ENCODE results near the gene XDH. TPM values are rescaled to one million over a fixed set of nuclear protein-coding genes. Genes with fewer than 3 reads are reported as not detected.

XDH gene
- 0.47 TPM in 1 of 2 replicates, not detected in the other for total RNA-seq (2014; rRNA removed; shearing (Covaris generic))
- 0.06 TPM in 1 of 2 replicates, not detected in the other for polyA plus RNA-seq (2014; cell fraction: nucleus; rRNA removed)

GRCh38 chr2:31414601-31415241, at the start of gene XDH:
TSS of gene XDH (minus strand) at chr2:31414742. CDS start at chr2:31414666, 76 bp downstream.
- no peak for DNase-seq (ENCODE audit: extremely low read depth, low read depth)

DNA sequence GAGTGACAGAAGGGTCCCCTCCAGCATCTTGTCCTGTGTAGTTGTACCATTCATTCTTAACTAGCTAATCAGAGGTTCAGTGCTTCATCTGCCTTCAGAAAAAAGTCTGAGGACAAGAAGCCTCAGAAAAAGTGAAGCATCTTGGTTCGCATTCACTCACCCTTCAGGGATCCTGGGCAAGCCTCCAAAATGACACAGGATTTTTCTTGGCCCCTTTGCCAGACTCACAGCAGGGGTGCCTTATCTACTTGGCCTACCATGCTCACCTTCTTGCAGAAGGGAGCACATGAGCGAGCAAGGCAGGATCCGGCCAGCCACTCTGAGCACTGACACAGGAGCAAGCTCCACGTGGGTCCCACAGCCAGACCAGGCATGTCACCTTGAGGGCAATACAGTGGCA, 43.1 kb upstream of the XDH start:
- DNase-seq (ENCODE audit: extremely low read depth, low read depth): no peak

DNA sequence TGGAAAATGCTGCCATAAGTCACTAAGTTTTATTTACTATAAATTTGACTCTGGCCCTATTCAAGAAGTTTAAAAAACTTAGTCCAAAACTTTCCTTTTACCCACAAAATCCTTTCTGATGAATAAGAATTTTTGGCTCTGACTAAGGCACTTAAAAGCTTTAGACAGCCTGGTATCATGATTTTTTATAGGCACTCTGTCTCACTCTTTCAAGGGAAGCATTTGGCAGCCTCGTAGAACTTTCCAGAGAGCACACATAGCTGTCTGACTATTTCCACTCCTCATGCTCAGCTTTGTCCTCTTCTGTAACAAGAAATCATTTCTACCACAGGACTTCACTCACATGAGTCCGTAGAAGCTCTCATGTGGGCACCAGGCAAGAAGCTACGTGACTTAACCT, 32.3 kb upstream of the XDH start:
- DNase-seq (ENCODE audit: extremely low read depth, low read depth): no peak

- no peak for DNase-seq (ENCODE audit: extremely low read depth, low read depth)
Observed at GRCh38 chr2:31442376-31442775, 27.8 kb upstream of the XDH start.

DNA sequence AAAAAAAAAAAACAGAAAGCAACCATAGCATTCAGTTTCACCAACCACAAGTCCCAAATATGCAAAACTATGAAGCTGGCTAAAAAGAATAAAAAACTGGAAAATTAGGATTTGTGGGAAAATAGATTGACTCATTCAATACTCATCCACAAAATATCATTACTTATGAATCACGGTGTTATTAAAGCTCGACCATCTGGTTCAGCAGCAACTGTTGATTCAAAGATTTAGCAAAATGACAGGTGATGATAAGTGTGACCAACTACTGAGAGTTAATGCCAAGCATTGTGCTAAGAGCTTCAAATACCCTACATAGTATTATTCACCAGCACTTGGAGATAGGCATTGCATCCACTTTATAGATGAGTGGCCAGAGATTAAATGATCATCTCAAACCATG, 26.2 kb upstream of the XDH start:
- no peak for DNase-seq (ENCODE audit: extremely low read depth, low read depth)

- no peak for DNase-seq (ENCODE audit: extremely low read depth, low read depth)
Observed at GRCh38 chr2:31434911-31435310, 20.4 kb upstream of the XDH start.

DNA sequence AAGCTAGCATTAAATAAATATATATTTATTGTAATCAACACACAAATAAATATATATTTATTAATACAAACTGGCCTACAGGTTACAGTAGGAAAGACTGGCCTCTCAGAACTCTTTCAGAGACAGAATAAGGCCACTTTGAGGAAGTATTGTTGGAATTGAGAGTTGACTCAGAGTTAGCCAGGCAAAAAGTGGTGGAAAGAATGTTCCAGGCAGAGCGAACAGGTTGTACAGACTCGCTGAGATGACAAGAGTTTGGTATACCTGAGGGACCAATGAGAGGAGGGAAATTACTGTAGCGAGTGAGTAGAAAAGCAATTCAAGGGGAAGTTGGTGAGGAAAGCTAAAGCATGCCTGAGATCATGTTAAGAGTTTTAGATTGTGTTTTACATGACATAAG, 19.0 kb upstream of the XDH start:
- DNase-seq (ENCODE audit: extremely low read depth, low read depth): no peak

DNA sequence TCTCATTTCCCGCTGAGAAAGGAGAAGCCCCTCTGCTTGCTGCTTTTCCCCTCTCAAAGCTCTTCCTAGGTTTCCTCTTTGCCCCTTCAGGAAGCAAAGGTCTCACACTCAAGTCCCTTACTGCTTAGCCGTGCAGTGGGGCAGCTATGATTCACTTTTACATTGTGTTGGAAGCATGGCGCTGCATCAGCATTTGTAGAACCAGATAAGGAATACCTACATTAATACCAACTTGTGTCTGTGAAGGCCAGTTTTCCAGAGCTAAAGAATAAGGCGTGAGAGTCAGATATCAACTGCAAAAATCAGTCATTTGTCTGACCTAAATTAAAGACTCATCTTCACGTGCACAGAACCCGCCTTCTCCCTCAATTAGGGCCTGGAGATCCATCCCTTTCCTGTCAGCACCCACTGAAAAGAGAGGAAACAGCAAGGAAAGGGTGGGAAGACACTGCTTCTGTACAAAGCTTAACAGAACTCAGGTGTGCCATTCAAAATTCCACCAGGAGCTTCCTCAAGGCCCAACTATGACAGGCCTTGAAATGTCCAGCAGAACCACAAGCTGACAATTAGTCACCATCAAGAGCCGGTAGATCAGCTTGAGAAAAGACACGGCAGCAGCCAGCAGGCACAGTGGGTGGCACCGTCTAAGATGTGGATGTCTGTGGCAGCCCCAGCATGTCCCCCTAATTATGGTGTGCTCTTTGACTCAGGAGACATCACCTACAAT, 16.1 kb upstream of the XDH start:
- DNase-seq (ENCODE audit: extremely low read depth, low read depth): no peak

GRCh38 chr2:31429759-31430438, 15.4 kb upstream of the XDH start:
- no peak for DNase-seq (ENCODE audit: extremely low read depth, low read depth)

- no peak for DNase-seq (ENCODE audit: extremely low read depth, low read depth)
Observed at GRCh38 chr2:31429040-31429439, 14.5 kb upstream of the XDH start.

DNA sequence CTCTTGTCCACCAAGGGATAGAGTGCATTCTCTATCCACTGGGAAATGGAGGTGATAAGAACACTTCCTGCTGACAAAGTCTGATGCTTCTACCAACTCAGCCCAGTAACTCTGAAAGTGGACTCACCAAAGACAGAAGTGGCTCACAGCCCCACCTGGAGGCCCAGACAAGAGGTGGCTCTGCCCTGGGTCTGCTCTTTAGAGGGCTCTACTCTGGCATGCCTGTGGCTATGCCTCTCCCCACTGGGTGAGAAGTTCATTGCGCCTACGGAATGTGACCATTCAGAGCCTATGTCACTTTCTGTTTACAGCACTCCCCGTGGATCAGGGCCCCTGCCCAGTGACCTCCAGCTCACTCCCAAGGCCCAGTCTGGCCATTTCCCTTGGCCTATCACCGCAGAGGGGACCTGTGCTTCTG, 13.5 kb upstream of the XDH start:
- DNase-seq (ENCODE audit: extremely low read depth, low read depth): no peak

DNA sequence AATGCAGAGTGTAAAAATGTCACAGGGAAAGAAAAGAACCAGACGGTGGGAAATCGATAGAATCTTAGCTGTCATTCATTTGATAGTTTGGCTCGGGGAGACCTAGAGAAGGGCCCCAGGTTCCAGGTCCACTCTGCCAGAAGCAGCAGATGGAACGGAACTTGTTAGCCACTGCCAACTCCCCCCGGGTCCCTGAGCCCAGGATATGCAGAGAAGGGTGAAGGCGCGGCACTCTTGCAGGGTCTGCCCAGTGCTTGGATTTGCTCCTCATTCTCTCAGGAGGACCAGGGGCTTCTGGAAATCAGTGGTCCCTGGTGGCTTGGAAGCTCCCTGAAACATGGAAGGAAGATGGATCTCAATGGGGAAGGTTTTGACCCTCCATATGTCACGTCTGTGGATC, 11.6 kb upstream of the XDH start:
- DNase-seq (ENCODE audit: extremely low read depth, low read depth): no peak

GRCh38 chr2:31421634-31422033, 7.1 kb upstream of the XDH start:
- no peak for DNase-seq (ENCODE audit: extremely low read depth, low read depth)

GRCh38 chr2:31420936-31421335, 6.4 kb upstream of the XDH start:
- no peak for DNase-seq (ENCODE audit: extremely low read depth, low read depth)

DNA sequence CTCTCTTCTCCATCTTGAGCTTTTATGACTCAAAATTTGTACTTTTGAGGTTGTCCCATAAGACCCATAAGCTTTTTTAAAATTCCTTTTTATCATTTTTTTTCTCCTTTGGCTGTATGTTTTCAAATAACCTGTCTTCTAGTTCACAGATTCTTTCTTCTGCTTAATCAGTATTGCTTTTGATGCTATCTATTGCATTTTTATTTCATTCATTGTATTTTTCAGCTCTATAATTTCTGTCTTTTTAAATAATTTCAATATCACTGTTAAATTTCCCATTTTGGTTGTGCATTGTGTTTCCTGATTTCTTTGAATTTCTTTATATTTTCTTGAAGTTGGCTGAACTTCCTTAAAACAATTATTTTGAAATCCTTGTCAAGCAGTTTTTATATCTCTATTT, 4.8 kb upstream of the XDH start:
- DNase-seq (ENCODE audit: extremely low read depth, low read depth): no peak

- DNase-seq (ENCODE audit: extremely low read depth, low read depth): no peak
Observed at GRCh38 chr2:31415421-31415820, 879 bp upstream of the XDH start.

GRCh38 chr2:31413862-31414550, 536 bp downstream of the XDH start:
- no peak for DNase-seq (ENCODE audit: extremely low read depth, low read depth)

DNA sequence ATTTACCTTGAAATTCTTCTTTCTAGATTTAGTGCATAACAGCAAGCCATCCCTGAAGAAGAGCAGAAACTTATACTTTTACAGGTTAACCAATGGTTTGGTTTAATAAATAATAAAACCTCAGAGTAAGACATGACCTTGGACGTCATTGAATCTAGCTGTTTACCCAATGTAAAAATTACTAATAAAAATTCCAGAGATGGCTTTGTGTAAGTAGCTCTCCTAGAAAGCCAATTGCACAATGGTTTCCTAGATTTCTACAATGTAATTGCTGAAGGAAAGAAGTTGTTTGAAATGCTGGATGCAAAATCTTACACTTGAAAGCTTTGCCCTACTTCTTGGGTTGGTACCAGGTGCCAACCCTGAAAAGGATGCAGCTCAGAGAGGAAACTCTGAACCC, 1.5 kb downstream of the XDH start:
- no peak for DNase-seq (ENCODE audit: extremely low read depth, low read depth)

- no peak for DNase-seq (ENCODE audit: extremely low read depth, low read depth)
Observed at GRCh38 chr2:31411771-31412170, 2.8 kb downstream of the XDH start.

- no peak for DNase-seq (ENCODE audit: extremely low read depth, low read depth)
Observed at GRCh38 chr2:31406593-31407385, 7.8 kb downstream of the XDH start.

Measured in NCI-H460 (cell line).